Large intestine (tissue), 1 donor: Measurements from ENCODE around the gene ST6GALNAC3. TPM values are rescaled to one million over a fixed set of nuclear protein-coding genes. Genes with fewer than 3 reads are reported as not detected.

Experiments used
- polyA plus RNA-seq: library from polyadenylated mRNA; unstranded; fragments of 120-200 nt; gene quantifications from one replicate; pipeline ENCODE4 v1.2.1, GENCODE V29; 2013

ST6GALNAC3 gene
- polyA plus RNA-seq, 1 donor, result 18.0 TPM

Other genes with a start within 250 kb of the ST6GALNAC3 start
- not detected for gene ASB17, start 142.3 kb upstream of the ST6GALNAC3 start, polyA plus RNA-seq